Measurements from ENCODE around the gene LRP1B.

LRP1B gene

DNA sequence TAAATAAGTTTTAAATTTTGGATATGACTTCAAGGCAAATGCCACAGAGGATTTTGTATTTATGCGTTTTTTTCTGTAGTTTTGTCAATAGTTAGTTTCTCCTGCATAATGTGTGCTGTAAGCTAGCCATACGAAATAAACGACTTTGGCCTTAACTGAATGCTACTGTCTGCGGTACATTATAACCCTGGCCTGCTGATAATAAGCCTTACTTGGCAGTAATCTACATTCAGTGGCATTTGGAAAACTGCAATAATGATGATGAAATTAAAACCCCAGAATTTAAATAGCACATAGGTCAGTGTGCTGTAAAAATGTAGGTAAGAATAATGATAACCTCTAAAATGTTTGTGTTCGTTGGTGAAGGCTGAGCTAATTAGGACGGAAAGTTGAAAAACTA is 88.8 kb downstream of the LRP1B start:
- no peak overlapping the region for H3K4me2 ChIP-seq (ENCODE audit: insufficient read depth, low read length)
- no peak for DNase-seq
- H4K20me1 ChIP-seq (ENCODE audit: insufficient read depth, low read length) = no peaks in the 10 kb centered on the region
- no peak overlapping the region for H3K9ac ChIP-seq (ENCODE audit: low read depth, low read length)
- no peak overlapping the region for H3K27ac ChIP-seq (ENCODE audit: low read length)
- H2AFZ ChIP-seq (ENCODE audit: low read depth, low read length) = no peak overlapping the region
- no peaks in the 10 kb centered on the region for H3K9me3 ChIP-seq (ENCODE audit: insufficient read depth, low read length, severe bottlenecking)
- H3K4me3 ChIP-seq (ENCODE audit: low read depth in 1 of 2, low read length in 2 of 2) = no peak overlapping the region
- H3K4me1 ChIP-seq (ENCODE audit: insufficient read depth, low read length) = no peaks in the 10 kb centered on the region
- TF ChIP-seq, protein P1, sequence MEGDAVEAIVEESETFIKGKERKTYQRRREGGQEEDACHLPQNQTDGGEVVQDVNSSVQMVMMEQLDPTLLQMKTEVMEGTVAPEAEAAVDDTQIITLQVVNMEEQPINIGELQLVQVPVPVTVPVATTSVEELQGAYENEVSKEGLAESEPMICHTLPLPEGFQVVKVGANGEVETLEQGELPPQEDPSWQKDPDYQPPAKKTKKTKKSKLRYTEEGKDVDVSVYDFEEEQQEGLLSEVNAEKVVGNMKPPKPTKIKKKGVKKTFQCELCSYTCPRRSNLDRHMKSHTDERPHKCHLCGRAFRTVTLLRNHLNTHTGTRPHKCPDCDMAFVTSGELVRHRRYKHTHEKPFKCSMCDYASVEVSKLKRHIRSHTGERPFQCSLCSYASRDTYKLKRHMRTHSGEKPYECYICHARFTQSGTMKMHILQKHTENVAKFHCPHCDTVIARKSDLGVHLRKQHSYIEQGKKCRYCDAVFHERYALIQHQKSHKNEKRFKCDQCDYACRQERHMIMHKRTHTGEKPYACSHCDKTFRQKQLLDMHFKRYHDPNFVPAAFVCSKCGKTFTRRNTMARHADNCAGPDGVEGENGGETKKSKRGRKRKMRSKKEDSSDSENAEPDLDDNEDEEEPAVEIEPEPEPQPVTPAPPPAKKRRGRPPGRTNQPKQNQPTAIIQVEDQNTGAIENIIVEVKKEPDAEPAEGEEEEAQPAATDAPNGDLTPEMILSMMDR (IDR thresholded peaks at IDR 0.05; ENCODE audit: borderline replicate concordance, extremely low read depth, low read length, poor library complexity, severe bottlenecking) = no peak
- no peak for TF ChIP-seq EZH2 (IDR thresholded peaks at IDR 0.05; ENCODE audit: borderline replicate concordance, low read depth, low read length, severe bottlenecking)
- no peaks in the 10 kb centered on the region for H3K27me3 ChIP-seq (ENCODE audit: insufficient read depth, low read length, poor library complexity)
- H3K36me3 ChIP-seq (ENCODE audit: insufficient read depth, low read length) = no peaks in the 10 kb centered on the region
- H3K79me2 ChIP-seq (ENCODE audit: insufficient read depth, low read length) = no peaks in the 10 kb centered on the region
- ATAC-seq (ENCODE audit: insufficient read depth, low read depth) = no peak

DNA sequence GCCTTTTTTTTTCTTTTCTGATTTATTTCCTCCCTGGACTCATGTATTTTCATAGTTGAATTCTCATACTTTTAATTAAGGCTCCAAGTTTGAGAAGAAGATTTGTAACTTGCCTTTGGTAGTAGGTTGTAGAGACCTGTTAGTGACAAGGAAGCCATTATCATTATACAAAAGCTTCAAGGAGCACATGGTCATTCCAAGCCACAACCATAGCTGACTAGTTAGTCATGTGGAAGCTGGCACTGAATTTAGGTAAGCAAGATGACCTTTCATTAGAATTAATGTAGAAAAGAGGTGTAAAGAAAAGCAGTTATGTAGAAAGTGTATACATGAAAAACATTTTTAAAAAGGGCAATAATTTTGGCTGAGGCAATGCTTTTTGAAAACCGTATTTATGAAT is 89.7 kb downstream of the LRP1B start:
- H3K36me3 ChIP-seq (ENCODE audit: insufficient read depth, low read length) = no peaks in the 10 kb centered on the region
- H3K4me1 ChIP-seq (ENCODE audit: insufficient read depth, low read length) = no peaks in the 10 kb centered on the region
- no peak for TF ChIP-seq EZH2 (IDR thresholded peaks at IDR 0.05; ENCODE audit: borderline replicate concordance, low read depth, low read length, severe bottlenecking)
- TF ChIP-seq, protein P1 (IDR thresholded peaks at IDR 0.05; ENCODE audit: borderline replicate concordance, extremely low read depth, low read length, poor library complexity, severe bottlenecking) = no peak
- no peak overlapping the region for H2AFZ ChIP-seq (ENCODE audit: low read depth, low read length)
- no peaks in the 10 kb centered on the region for H3K27me3 ChIP-seq (ENCODE audit: insufficient read depth, low read length, poor library complexity)
- H3K4me2 ChIP-seq (ENCODE audit: insufficient read depth, low read length) = no peak overlapping the region
- ATAC-seq (ENCODE audit: insufficient read depth, low read depth) = no peak
- H3K79me2 ChIP-seq (ENCODE audit: insufficient read depth, low read length) = no peaks in the 10 kb centered on the region
- no peak for DNase-seq
- no peaks in the 10 kb centered on the region for H4K20me1 ChIP-seq (ENCODE audit: insufficient read depth, low read length)
- no peak overlapping the region for H3K27ac ChIP-seq (ENCODE audit: low read length)
- no peak overlapping the region for H3K4me3 ChIP-seq (ENCODE audit: low read depth in 1 of 2, low read length in 2 of 2)
- no peak overlapping the region for H3K9ac ChIP-seq (ENCODE audit: low read depth, low read length)
- H3K9me3 ChIP-seq (ENCODE audit: insufficient read depth, low read length, severe bottlenecking) = no peaks in the 10 kb centered on the region

DNA sequence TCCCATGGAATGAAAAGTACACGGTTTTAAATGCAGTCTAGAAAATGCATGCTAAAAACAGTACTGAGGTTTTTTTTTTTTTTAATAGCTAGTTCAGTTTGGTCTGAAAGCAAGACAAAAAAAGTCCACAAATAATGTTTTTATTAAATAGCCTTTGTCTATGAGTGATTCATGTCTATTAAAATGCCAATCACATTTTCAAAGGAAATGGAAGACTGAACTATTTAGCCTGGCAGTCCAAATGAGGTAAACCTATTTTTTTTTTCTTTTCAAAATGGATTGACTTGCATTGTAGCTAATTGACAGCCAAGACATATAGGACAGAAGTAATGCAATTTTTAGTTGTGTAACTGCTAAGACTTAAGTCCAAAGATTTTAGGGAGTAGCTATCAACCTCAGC is 90.3 kb downstream of the LRP1B start:
- Histone ChIP-seq H3K4me3 (ENCODE audit: low read depth in 1 of 2, low read length in 2 of 2) (no peak overlapping the region), H3K79me2 (ENCODE audit: insufficient read depth, low read length) (no peaks in the 10 kb centered on the region), H3K9me3 (ENCODE audit: insufficient read depth, low read length, severe bottlenecking) (no peaks in the 10 kb centered on the region), H4K20me1 (ENCODE audit: insufficient read depth, low read length) (no peaks in the 10 kb centered on the region), H3K36me3 (ENCODE audit: insufficient read depth, low read length) (no peaks in the 10 kb centered on the region), H3K4me2 (ENCODE audit: insufficient read depth, low read length) (no peak overlapping the region), H3K4me1 (ENCODE audit: insufficient read depth, low read length) (no peaks in the 10 kb centered on the region), H3K27ac (ENCODE audit: low read length) (no peak overlapping the region), H2AFZ (ENCODE audit: low read depth, low read length) (no peak overlapping the region), H3K27me3 (ENCODE audit: insufficient read depth, low read length, poor library complexity) (no peaks in the 10 kb centered on the region), H3K9ac (ENCODE audit: low read depth, low read length) (no peak overlapping the region)
- no peak for TF ChIP-seq EZH2 (IDR thresholded peaks at IDR 0.05; ENCODE audit: borderline replicate concordance, low read depth, low read length, severe bottlenecking)
- TF ChIP-seq, protein P1 (IDR thresholded peaks at IDR 0.05; ENCODE audit: borderline replicate concordance, extremely low read depth, low read length, poor library complexity, severe bottlenecking) = no peak
- ATAC-seq (ENCODE audit: insufficient read depth, low read depth) (no peak), DNase-seq (no peak)

DNA sequence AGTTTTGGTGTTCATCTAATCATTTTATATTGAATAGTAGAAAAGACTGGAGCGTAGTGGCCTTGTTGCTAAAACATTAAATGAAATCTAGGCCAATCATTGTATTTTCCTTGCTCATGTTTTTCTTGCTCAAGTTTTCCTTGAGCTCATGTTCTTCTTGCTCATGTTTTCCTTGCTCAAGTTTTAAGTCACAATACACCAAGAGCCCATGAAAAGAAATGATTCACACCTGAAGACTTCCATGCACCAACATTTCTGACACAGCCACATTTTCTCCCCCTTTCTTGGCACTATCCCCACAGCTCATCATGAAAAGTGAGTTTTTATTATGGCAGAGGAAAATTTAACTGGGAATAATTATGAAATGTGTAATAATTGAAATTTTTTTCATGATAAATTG is 92.0 kb downstream of the LRP1B start:
- TF ChIP-seq, protein P1 (IDR thresholded peaks at IDR 0.05; ENCODE audit: borderline replicate concordance, extremely low read depth, low read length, poor library complexity, severe bottlenecking) = no peak
- no peak for TF ChIP-seq EZH2 (IDR thresholded peaks at IDR 0.05; ENCODE audit: borderline replicate concordance, low read depth, low read length, severe bottlenecking)
- Histone ChIP-seq H3K27ac (ENCODE audit: low read length) (no peak overlapping the region), H3K79me2 (ENCODE audit: insufficient read depth, low read length) (no peaks in the 10 kb centered on the region)

More for the DNA sequence above, 92.0 kb downstream of the LRP1B start:
- Histone ChIP-seq H3K9ac (ENCODE audit: low read depth, low read length) (no peak overlapping the region), H3K4me1 (ENCODE audit: insufficient read depth, low read length) (no peaks in the 10 kb centered on the region), H3K4me3 (ENCODE audit: low read depth in 1 of 2, low read length in 2 of 2) (no peak overlapping the region), H3K9me3 (ENCODE audit: insufficient read depth, low read length, severe bottlenecking) (no peaks in the 10 kb centered on the region), H3K36me3 (ENCODE audit: insufficient read depth, low read length) (no peaks in the 10 kb centered on the region), H4K20me1 (ENCODE audit: insufficient read depth, low read length) (no peaks in the 10 kb centered on the region), H3K27me3 (ENCODE audit: insufficient read depth, low read length, poor library complexity) (no peaks in the 10 kb centered on the region), H2AFZ (ENCODE audit: low read depth, low read length) (no peak overlapping the region), H3K4me2 (ENCODE audit: insufficient read depth, low read length) (no peak overlapping the region)
- ATAC-seq (ENCODE audit: insufficient read depth, low read depth) (no peak), DNase-seq (no peak)

All from DND-41 (cell line).